ENCODE results near the gene SPIRE1. TPM values are rescaled to one million over a fixed set of nuclear protein-coding genes. Genes with fewer than 3 reads are reported as not detected.
A peak's percentile ranks its signal among the peaks of the same experiment; 100 is the strongest.
"Not testable (repeated sequence)": the region's sequence is repeated elsewhere in the genome, so short reads cannot be mapped to it uniquely, and the experiment has no call there.

The SPIRE1 gene
- total RNA-seq, 1 donor from 2014 or later: 15.7 TPM

DNA sequence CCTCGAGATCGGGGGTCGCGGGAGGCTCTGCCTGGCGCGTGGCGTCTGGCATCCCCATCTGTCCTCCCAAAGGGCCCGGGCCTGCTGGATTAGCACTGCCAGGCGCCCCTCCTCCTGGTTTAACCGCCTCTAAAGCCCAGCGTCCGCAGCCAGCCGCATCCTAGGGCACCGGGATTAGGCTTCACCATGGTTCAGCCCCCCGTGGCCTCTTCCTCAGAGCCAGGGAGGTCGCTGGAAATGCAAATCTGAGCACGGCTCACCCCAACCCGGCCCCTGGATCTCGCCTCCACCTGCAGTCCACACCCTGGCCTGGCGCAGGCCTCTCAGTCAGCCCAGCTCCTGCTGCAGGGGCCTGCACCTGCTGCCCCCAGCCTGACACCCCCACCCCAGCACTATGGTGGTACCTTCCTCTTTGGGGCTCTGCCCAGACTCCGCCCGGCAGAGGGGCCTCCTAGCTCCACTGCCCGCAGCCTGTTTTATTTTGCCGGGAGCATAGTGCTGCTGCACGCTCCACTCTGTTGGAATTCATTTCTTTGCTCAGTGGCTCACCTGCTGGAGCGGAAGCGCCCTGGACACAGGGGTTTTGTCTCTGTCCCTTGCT lies 237.0 kb downstream of the SPIRE1 start:
- no peak for DNase-seq (ENCODE audit: low read depth in 2 of 2)

DNA sequence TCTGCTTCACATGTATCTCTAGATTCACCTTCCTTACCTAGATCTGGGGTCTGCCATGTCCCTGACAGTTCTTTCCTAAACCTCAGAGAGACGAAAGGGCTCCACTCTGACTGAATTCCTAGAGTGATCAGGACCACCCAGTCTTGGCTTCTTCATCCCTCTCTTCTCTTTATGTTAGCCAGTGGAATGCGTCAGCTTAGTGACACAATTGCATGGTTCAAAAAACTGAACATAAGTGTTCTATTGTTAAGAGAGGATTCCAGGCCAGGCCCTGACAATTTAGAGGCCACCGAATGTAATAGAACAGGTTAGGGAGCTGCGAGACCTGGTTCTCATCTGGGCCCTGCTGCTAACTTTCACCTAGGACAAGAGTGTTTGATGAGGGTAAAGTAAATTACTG lies 240.2 kb downstream of the SPIRE1 start:
- no peak for DNase-seq (ENCODE audit: low read depth in 2 of 2)

DNA sequence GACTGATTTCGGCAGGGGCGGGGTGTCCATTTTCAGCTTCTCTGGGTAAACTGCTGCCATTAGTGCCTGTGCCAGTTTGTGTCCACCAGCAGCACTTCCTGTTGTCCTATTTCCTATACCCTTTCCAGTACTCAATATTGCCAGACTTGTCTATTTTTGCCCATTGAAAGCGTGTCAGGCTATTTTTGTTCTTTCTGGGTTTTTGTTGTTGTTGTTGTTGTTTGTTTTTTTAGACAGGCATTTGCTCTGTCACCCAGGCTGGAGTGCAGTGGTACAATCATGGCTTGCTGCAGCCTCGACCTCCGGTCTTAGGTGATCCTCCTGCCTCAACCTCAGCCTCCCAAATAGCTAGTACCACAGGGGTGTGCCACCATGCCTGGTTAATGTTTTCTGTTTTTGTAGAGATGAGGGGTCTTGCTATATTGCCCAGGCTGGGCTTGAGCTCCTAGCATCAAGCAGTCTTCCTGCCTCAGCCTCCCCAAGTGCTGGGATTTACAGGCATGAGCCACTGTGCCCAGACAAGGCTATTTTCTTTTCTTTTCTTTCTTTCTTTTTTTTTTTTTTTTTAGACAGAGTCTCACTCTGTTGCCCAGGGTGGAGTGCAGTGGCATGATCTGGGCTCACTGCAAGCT lies 241.7 kb downstream of the SPIRE1 start:
- no peak for DNase-seq (ENCODE audit: low read depth in 2 of 2)

DNA sequence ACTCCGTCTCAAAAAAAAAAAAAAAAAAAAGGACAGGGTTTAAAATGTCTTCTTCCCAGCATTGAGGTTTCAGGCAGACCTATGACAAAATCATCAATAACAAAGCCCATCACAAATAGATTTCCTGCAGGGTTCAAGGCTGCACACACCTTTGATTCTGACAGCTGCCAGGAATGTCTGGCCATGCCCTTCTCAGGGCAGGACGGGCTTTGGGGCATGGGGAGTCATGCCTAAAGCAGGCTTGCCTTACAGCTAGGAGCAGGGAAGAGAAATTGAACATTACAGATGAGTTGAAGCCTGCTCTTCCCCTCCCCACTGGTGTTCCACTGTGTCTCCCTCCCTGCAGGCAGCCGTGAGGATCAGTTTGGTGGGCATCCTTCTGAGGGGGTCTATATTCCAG lies 246.5 kb downstream of the SPIRE1 start:
- no peak for DNase-seq (ENCODE audit: low read depth in 2 of 2)

DNA sequence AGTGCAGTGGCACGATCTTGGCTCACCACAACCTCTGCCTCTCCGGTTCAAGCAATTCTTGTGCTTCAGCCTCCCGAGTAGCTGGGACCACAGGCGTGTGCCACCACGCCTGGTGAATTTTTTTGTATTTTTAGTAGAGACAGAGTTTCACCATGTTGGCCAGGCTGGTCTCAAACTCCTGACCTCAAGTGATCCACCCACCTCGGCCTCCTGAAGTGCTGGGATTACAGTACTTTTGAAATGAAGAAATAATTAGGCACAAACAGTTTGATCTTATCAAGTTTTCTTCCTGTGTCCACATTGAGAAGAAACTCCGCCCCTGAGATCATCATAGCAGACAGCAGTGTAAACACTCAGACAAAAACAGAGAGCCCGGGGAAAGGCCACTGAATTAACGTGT lies 247.2 kb downstream of the SPIRE1 start:
- not testable (repeated sequence) for DNase-seq (ENCODE audit: low read depth in 2 of 2)

- DNase-seq (ENCODE audit: low read depth in 2 of 2): no peak
Observed at GRCh38 chr18:12410081-12410481, 247.8 kb downstream of the SPIRE1 start.

GRCh38 chr18:12409469-12409868 lies 248.4 kb downstream of the SPIRE1 start:
- DNase-seq (ENCODE audit: low read depth in 2 of 2): no peak

- DNase-seq (ENCODE audit: low read depth in 2 of 2): no peak
Observed at GRCh38 chr18:12408247-12408869, 249.5 kb downstream of the SPIRE1 start.

GRCh38 chr18:12406371-12407111 lies 251.4 kb downstream of the SPIRE1 start:
- DNase-seq (ENCODE audit: low read depth in 2 of 2): no peak

DNA sequence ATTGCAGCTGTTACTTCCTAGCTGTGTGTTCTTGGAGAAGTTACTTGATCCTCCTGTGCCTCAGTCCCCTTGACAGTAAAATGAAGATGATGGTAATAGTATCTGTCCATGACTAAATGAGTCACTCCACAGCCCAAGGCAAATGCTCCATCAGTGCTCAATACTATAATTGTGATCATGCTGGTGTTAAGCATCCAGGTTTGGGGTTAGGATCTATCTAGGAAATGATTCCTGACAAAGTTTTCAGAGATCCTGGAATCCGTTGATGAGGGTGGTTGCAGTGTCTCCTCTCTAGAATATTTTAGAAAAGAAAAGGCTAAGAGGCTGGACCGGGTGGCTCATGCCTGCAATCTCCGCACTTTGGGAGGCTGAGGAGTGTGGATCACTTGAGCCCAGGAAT lies 252.8 kb downstream of the SPIRE1 start:
- DNase-seq (ENCODE audit: low read depth in 2 of 2): no peak

DNA sequence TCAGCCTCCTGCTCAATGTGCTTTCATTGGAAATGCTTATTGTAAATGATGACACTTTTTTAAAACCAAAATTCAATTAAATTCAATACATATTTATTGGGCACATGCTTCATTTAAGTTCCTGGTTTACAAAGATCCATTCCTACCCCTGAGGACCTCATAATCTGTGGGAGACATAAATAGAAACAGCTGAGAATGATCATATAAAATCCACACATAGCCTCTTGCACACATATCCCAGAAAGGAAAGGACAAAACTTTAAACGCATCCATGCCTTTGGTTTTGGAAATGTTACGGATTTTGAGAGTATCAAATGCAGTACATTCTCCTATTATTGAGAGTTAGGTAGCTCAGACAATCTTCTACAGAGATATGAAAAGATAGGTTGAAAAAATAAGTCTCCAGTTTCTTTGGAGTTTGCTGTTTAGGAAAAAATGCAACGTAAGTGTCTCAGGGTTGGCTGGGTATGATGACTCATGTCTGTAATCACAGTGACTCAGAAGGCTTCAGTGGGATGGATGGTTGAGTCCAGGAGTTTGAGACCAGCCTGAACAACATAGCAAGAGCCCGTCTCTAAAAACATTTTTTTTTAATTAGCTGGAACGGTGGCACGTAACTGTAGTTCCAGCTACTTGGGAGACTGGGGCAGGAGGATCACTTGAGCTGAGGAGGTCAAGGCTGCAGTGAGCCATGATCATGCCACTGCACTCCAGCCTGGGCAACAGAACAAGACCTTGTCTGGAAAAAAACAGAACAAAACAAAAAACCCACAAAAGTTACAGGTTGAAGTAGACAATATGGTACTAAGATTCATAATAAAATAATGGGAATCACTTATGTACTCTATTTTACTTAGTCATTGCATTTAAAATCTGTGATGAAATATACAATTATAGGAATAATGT lies 254.1 kb downstream of the SPIRE1 start:
- peak in 1 of 2 donors; percentile 71 for DNase-seq (ENCODE audit: low read depth in 2 of 2)

DNA sequence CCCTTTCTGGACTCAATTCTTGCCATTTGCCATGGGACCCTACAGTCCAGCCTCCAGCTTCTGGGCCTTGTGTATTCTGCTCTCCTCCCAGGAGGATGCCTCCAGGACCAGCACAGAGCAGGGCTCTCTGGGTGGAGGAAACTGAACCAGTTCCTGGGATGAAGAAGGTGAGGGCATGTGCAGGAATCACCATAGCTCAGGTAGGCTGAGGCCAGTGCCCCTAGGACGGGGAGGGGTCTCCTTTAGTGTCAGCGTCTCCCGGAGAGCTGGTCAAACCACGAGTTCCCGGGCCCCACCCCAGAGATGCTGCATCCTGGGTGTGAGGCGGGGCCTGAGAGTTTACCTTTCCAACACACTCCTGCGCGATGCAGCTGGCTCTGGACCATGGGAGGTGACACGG lies 256.0 kb downstream of the SPIRE1 start:
- DNase-seq (ENCODE audit: low read depth in 2 of 2): no peak

DNA sequence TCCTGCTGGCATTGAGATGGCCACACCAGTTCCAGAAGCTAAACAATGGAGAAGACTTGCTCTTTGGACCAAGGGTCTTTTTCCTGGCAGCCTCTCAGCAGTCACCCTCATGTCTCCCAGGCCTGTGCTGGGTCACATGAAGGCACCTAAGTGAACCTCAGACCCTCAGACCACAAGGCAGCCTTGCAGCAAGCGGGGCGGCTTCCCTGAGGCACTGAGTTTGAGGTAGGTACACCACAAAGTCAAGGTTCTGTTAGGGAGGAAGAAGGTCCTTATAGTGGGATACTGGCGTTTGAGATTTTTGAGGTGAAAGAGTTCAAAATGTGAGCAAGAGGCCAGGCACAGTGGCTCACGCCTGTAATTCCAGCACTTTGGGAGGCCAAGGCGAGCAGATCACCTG lies 258.7 kb downstream of the SPIRE1 start:
- DNase-seq (ENCODE audit: low read depth in 2 of 2): no peak

DNA sequence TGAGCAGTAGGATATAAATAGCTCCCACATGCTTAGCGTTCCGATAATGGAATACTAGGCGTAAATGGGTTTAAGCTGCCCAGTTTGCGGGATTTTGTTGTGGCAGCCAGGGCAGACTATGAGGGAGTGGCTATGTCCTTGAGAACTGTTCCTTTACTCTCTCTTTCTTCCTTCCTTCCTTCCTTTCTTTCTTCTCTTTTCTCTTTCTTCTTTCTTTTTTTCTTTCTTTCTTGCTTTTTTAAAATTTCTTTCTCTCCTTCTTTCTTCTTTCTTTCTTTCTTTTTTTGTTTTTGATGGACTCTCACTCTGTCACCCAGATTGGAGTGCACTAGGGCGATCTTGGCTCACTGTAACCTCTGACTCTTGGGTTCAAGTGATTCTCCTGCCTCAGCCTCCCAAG lies 259.3 kb downstream of the SPIRE1 start:
- DNase-seq (ENCODE audit: low read depth in 2 of 2): no peak

DNA sequence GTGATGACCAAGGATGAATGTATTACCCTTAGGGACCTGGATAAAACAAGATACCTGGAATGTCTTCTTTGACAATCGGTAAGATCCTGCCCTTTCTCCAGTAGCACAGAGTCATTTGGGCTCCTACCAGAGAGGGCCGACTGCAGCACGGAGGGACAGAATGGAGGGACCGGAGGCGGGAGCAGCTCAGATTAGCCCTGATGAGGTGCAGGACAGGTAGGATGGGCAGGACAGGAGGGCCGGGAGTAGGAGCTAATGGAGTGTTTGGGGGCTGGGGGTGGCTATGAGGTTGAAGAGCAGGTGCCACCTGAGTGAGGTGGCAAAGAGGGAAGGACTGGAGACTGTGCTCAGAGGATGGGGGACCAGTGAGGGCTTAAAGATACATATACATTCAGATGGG lies 260.1 kb downstream of the SPIRE1 start:
- no peak for DNase-seq (ENCODE audit: low read depth in 2 of 2)

DNA sequence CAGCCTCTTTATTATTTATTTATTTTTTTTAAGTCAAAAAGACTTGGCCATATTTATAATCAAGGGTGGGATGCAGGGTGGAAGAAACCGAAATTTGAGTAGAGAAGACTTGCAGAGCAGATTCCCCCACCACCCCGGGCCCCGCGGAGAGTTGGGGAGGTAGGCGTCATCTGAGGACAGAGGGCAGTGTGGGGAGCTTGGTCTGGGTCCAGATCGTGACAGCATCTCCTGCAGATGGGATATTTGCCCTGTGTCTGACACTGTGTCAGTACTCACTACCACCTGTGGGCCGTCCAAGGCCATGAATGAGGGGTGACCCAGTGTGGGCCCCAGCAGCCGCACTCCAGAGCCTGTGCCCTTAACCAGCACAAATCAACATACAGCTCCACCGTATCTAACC lies 260.7 kb downstream of the SPIRE1 start:
- no peak for DNase-seq (ENCODE audit: low read depth in 2 of 2)

Other genes with a start within 250 kb of the SPIRE1 start
- 13.4 and 14.6 TPM in 2 replicates for gene CEP76, start 44.6 kb upstream of the SPIRE1 start, total RNA-seq
- gene PSMG2, start 44.9 kb upstream of the SPIRE1 start, total RNA-seq: 66.0 and 76.9 TPM in 2 replicates
- gene PTPN2, start 226.1 kb upstream of the SPIRE1 start, total RNA-seq: 13.5 and 15.6 TPM in 2 replicates

Data from dermis microvascular lymphatic vessel endothelial cell (primary cell).